Stimulated activated CD8-positive, alpha-beta memory T cell treated with anti-CD3 and anti-CD28 coated beads, Interleukin-4, amount 100 ng/mL, for 1 hour (primary cell): ENCODE data around the gene FBXO45.
A peak's percentile ranks its signal among the peaks of the same experiment; 100 is the strongest.
"Not testable (repeated sequence)": the region's sequence is repeated elsewhere in the genome, so short reads cannot be mapped to it uniquely, and the experiment has no call there.

ENCODE experiments used
- DNase-seq, 2 donors: peaks; one replicate each; pipeline ENCODE4 v3.0.0-alpha.2; 2020; ENCODE audit warnings: low read depth in 2 of 2, low spot score in 1 of 2

Gene FBXO45

GRCh38 chr3:196568246-196569002 is at the start of gene FBXO45, which contains the start of gene WDR53:
Gene FBXO45 (plus strand): TSS chr3:196568660. CDS start chr3:196568985, 325 bp downstream.
Gene WDR53 (minus strand): TSS chr3:196568554. CDS start chr3:196561475, 7,079 bp downstream.
- DNase-seq: peak; percentile 83 to 89

GRCh38 chr3:196518966-196519717 is 49.3 kb upstream of the FBXO45 start:
- peak; percentile 13 to 40 for DNase-seq

GRCh38 chr3:196519718-196520082 is 48.8 kb upstream of the FBXO45 start:
- DNase-seq: no peak

- DNase-seq: not testable (repeated sequence)
These were observed 47.2 kb upstream of the FBXO45 start for GRCh38 chr3:196521291-196521690.

GRCh38 chr3:196523841-196524240 is 44.6 kb upstream of the FBXO45 start:
- DNase-seq: no peak

- DNase-seq: no peak
These were observed 43.9 kb upstream of the FBXO45 start for GRCh38 chr3:196524527-196524926.

- DNase-seq: no peak
These were observed 43.3 kb upstream of the FBXO45 start for GRCh38 chr3:196525141-196525540.

- peak; percentile 36 to 65 for DNase-seq
These were observed 39.7 kb upstream of the FBXO45 start for GRCh38 chr3:196528639-196529233.

GRCh38 chr3:196531418-196531817 is 37.0 kb upstream of the FBXO45 start:
- no peak for DNase-seq

- no peak for DNase-seq
These were observed 35.2 kb upstream of the FBXO45 start for GRCh38 chr3:196533260-196533681.

GRCh38 chr3:196537319-196537984 is 31.0 kb upstream of the FBXO45 start:
- peak; percentile 28 to 41 for DNase-seq

GRCh38 chr3:196541684-196542445 is 26.6 kb upstream of the FBXO45 start:
- DNase-seq: no peak

GRCh38 chr3:196544491-196544992 is 23.9 kb upstream of the FBXO45 start:
- DNase-seq: no peak

- no peak for DNase-seq
These were observed 21.9 kb upstream of the FBXO45 start for GRCh38 chr3:196546537-196546936.

- DNase-seq: no peak
These were observed 21.4 kb upstream of the FBXO45 start for GRCh38 chr3:196547067-196547466.

GRCh38 chr3:196549312-196549711 is 19.1 kb upstream of the FBXO45 start:
- DNase-seq: not testable (repeated sequence)

GRCh38 chr3:196550172-196550571 is 18.3 kb upstream of the FBXO45 start:
- not testable (repeated sequence) for DNase-seq

GRCh38 chr3:196552253-196552652 is 16.2 kb upstream of the FBXO45 start:
- no peak for DNase-seq

GRCh38 chr3:196553551-196553950 is 14.9 kb upstream of the FBXO45 start:
- DNase-seq: no peak

- DNase-seq: no peak
These were observed 14.3 kb upstream of the FBXO45 start for GRCh38 chr3:196554205-196554604.
